GM21786 (cell line): ENCODE measurements around the gene LAMC2.

Source experiments
- ATAC-seq: cut with Tn5 transposase; IDR thresholded peaks from one replicate; pipeline ENCODE4 v1.9.1; 2021; ENCODE audit not compliant: unreplicated experiment

Gene LAMC2

GRCh38 chr1:183167676-183168075, 18.4 kb upstream of the LAMC2 start:
- no peak for ATAC-seq

DNA sequence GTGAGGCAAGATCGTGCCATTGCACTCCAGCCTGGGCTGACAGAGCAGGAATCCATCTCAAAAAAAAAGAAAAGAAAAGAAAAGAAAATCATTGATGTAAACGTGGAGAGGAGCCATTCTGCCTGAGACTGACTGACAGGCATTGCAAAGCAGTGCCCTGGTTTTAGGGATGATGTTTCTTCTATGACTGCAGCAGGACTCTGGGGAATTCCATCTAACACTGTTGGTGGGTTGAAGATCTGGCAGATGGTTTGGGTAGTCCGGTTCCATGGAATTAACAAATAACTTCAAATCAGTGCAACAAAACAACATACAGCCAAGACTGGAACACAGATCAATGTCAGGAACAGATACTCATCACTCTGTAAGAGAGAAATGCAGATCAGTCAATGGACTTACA, 17.8 kb upstream of the LAMC2 start:
- ATAC-seq, result no peak

DNA sequence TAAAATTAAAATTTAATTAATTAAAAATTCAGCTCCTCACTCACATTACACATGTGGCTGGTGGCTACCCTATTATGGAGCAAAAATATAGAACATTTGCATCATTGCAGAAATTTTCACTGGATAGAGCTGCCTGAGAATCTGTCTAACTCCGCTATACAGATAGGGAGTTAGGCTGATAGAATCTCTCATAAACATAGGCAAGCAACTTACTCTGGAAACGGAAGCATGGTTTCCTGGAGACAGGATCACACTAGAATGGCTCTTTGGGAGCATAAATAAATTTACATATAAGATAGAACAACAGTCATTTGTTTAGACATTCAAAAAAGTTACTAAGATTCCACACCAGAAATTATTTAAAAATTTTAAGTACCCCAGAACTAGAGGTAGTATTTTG, 12.2 kb upstream of the LAMC2 start:
- ATAC-seq, result no peak

GRCh38 chr1:183175631-183176030, 10.4 kb upstream of the LAMC2 start:
- ATAC-seq, result no peak

DNA sequence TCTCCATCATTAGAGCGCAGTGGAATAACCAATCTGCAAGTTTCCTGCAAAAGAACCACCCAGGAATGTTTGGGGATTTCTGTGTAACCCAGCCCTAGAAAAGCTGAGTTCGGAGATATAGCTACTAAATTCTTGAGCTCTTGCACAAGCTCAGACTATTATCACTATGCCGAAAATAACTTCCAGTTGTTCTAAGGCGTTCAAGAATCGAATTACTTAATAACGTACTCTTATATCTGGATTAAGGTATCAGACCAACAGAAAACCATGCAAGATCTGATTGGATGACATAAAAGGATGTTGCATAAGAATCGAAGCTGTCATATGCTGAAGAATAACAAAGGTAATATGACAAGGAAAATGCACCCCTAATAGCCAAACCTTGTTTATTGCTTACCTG, 7.5 kb upstream of the LAMC2 start:
- no peak for ATAC-seq

GRCh38 chr1:183179033-183179432, 7.0 kb upstream of the LAMC2 start:
- no peak for ATAC-seq

DNA sequence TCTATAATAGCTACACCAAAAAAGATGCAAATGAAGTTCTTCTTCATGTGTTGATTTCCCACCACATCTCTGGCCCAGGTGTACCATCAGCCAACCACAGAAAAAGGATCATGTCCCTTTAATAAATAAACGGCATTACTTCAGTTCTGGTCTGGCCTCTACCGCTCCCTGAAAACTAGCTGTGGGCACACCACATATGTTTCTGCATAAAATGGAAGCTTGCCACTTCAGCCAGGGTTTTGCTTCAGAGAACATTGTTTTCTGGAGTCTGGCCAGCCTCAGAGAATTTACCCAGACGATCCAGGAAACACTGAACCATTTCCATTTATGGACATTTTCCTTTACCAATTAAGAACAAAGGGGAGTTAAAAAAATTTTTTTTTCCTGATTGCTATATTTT, 5.8 kb upstream of the LAMC2 start:
- no peak for ATAC-seq

- ATAC-seq, result peak; percentile 86
Observed at GRCh38 chr1:183180634-183181056, 5.4 kb upstream of the LAMC2 start.

DNA sequence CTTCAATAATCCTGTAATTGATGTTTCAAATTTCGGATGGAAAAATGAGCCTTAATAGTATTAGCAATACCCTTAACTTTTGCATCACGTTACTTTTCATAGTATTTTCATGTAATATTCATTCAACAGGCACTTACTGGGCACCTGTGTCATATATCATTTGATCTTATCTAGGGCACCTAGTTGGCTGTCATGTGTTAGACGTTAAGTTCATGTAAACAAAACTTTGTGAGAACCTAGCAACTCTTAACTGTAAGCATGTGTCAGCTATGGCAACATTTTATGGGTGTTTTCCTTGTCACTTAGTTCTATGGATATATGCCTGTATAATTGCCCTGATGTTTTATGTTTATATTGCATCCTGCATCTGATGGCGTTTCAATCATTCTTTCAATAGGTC, 777 bp downstream of the LAMC2 start:
- ATAC-seq, result no peak

- no peak for ATAC-seq
Observed at GRCh38 chr1:183188240-183188639, 2.2 kb downstream of the LAMC2 start.

- no peak for ATAC-seq
Observed at GRCh38 chr1:183191833-183192232, 5.8 kb downstream of the LAMC2 start.

DNA sequence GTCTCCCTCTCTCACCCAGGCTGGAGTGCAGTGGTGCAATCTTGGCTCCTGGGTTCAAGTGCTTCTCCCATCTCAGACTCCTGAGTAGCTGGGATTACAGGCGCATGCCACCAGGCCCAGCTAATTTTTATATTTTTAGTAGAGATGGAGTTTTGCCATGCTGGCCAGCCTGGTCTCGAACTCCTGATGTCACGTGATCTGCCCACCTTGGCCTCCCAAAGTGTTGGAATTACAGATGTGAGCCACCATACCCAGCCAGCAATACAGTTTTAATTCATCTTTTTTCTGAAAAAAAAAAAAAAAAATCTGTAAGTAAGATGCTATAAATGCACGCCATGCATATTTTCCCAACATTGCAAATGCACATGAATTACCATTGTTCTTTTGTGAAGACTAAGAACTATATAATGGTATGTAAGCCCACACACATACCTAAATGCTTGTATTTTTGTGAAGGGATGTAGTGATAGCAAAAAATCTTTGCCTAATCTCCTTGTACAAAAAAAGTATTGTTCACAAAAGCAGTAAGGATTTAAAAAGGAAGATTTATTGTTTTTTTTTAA, 8.0 kb downstream of the LAMC2 start:
- no peak for ATAC-seq

GRCh38 chr1:183194527-183195141, 8.6 kb downstream of the LAMC2 start:
- ATAC-seq, result peak; percentile 96

GRCh38 chr1:183195142-183195574, 9.1 kb downstream of the LAMC2 start:
- ATAC-seq, result peak; percentile 43

DNA sequence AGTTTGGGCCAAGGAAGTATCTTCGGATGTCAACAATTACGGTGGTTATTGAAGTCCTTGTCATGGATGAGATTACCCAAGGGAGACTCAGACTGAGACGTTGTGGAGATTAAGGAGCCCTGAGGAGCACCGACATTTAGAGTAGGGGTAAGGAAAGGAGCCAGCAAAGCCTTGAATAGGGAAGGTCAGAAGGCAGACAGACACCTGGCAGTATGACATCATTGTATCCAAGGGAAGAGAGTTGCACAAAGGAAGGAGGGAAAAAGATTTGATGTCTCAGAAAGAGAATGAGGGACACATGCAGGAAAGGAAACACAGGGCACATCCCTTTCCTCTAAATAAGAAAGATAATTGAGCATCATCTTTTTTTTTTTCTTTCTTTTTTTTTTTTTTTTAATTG, 11.7 kb downstream of the LAMC2 start:
- no peak for ATAC-seq

- no peak for ATAC-seq
Observed at GRCh38 chr1:183198463-183198862, 12.4 kb downstream of the LAMC2 start.

- no peak for ATAC-seq
Observed at GRCh38 chr1:183199304-183199703, 13.2 kb downstream of the LAMC2 start.

DNA sequence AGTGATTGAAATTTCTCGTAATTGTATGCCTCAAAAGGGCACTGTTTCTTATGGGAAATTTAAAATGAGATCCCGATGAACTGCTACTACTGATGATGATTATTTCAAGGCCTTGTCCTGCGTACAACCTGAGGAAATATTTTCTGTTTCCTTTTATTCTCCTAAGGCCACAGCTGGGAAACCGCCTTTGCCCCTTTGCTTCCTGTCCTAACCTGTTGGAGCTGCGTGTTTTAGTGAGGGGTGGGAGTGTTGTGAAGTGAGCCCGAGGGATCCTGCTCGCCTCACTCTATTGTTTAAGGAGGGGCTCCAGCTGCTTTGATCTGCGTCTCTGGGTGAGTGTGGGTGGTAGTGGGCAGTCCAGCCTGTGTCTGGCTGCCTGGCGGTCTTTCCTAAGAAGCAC, 14.4 kb downstream of the LAMC2 start:
- no peak for ATAC-seq

- ATAC-seq, result no peak
Observed at GRCh38 chr1:183203094-183203493, 17.0 kb downstream of the LAMC2 start.

GRCh38 chr1:183205196-183205781, 19.2 kb downstream of the LAMC2 start:
- no peak for ATAC-seq

DNA sequence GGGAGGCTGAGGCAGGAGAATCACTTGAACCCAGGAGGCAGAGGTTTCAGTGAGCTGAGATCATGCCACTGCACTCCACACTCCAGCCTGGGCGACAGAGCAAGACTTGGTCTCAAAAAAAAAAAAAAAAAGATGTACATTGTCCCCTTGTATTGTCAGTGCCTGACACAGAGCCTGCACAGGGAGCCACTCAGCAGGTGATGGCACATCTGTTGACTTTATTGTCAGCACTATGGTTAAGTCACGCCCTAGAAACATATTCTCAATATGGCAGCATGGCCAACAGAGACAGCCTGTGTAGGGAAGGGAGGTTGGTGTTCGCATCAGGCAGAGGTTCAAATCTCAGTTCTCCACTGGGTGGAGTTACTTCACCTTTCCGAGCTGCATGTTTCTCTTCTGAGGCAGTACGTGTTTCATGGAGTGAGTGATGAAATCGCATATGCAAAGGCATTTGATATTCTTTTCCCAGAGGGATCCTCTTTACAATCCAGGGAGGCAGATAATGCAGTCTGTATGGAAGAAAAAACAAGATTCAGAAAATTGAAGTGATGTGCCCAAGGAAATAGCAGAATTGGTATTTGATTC, 20.6 kb downstream of the LAMC2 start:
- ATAC-seq, result no peak

DNA sequence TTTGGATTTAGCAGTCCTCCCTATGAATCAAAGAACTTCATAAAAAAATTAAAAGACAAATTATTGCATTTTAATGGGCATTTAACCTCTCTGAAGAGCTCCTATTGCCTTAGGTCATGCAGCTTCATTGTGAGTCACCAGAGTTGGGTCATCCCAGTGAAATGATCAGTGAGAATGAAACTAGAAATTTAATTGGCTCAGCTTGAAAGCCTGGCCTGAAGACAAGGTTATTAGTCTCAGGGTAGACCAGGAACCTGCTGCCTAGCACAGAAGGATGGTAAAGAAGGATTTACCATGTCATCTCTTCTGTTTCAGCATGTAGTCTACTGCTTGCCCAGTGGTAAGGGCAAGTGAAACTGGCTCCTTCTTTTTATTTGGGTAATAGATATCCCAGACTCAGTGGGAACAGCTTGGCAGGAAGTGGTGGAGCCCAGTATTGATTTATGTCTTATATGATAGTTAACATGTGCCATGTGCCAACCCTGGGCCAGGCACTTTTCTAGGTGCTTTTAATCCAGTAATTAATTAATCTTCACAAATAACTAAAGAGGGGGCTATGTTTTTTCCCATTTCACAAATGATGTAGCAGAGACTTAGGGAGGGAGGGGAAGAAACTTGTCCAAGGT, 23.6 kb downstream of the LAMC2 start:
- ATAC-seq, result no peak
